ENCODE data around the gene PAH.
A peak's percentile ranks its signal among the peaks of the same experiment; 100 is the strongest.

The PAH gene

DNA sequence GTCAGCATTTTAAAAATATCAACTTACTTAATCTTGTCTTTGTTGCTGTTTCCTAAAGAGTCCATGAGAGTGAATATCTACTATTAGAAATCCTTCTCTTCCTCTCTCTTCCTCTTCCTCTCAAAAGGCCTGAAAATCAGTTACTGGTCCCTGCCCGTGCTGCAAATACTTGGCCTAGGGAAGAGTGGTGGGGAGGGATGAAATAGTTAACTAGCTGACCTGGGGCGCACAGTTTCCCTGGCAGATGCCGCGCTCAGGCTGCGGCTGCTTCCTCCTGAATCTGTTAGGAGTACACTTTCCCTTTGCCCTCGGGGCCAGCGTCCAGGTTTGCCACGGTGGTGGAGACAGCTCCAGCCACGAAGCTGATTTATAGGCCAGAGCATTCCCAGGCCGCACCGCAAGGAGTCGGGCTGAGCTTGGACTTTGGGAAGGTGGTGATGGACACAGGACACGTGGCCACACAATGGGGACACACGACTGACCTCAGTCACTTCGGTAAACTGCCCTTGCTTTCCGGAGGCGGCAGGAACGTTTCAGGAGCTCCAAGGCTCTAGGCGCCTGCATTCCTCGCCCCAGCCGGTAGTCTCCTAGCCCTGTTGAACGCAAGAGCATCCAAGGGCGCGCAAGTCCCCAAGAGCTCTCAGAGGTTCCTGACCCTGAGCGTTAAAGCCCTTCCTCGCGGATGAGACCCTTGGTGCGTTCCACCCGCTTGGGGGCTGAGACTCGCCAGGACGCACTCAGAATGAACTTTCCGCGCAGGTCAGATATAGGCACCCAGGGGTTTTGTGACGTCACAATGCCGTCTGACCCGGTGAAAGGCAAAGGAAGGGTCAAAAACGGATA, 33.3 kb upstream of the PAH start:
- DNase-seq (ENCODE audit: low spot score), result no peak

DNA sequence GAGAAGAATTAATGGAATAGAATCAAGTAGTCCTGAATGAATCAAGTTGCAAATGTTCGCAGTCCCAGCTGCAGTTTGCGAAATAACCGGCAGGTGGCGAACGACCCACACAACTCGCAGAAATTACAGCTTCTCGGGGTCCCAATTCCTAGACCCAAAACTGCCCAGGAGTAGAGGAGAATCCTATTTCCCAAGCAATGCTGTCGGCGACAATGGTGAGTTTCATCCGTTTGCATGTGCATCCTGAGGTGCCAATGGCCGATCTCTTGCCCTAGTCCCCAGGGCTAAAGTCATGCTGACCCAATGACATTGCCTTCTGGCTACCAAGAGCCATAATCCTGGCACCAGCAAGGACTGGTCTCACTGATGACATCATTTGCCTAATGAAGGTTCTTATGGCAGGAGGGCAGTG, 31.9 kb upstream of the PAH start:
- DNase-seq (ENCODE audit: low spot score), result peak; percentile 63

DNA sequence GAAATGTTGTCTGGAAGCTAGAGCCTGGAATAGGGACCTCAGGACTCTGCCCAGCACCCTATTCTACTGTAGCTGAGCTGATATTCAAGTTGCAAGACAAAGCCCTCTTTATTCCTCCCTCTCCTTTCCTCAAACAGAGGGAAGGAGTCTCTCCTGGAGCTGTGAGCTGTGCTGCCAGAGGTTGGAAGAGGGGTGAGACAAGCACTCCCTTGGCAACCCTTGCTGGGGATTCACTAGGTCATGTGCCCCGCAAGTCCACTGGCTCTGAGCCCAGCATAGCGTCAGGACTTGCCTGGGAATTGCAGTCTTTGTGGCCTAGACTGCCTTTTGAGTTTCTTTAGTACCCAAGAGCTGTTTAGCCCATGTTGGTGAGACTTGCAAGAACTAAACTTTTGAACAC, 29.0 kb upstream of the PAH start:
- DNase-seq (ENCODE audit: low spot score), result no peak

DNA sequence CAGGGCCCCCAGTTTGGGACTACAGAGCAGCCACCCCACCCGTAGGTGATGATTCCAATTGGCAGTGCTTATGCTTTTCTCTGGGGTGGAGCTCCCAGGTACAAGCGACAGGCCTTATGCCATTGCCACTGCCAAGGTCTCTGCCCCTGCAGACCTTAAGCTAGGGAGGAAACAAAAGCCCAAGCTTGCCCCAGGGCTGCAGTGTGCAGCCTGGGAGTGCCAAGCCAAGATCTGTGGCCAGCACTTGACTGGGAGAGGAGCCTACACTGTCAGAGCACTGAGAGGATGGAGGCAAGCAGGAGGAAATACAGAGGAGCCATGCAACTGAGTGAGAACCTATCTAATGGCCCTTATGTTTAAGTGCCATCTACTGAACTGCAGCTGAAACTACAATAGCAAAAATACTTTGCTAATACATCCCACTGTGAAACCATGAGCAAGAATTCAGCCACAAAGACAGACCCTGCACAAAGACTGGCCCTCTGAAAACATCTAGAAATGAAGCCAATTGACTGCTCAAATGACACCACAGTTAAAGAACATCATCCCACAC, 22.7 kb upstream of the PAH start:
- no peak for DNase-seq (ENCODE audit: low spot score)

DNA sequence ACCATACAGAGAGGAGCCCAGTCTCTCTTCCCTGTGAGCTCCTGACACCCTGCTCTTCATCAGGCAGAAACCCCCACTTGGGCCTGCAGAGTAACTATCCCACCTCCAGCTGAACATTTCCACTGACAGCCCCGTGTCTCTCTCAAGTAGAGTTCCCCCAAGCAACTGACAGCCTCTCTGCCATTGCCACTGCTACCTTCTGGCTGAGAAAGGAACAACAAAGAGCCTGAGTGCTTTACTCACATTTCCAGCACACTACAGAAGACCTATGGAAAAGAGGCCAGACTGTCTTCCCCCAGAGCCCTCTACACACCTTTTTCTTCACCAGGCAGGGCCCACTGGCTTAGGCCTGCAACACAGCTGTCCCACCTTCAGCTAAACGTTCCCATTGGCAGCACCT, 22.0 kb upstream of the PAH start:
- DNase-seq (ENCODE audit: low spot score), result no peak

DNA sequence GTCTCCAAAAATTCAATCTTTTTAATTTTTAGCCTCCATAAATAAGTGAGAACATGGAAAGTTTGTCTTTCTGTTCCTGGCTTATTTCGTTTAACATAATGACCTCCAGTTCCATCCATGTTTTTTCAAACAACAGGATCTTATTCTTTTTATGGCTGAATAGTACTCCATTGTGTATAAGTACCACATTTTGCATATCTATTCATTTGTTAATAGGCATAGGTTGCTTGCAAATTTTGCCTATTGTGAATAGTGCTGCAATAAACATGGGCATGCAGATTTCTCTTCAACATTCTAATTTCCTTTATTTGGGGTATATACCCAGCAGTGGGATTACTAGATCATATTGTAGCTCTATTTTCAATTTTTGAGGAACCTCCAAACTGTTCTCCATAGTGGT, 16.1 kb upstream of the PAH start:
- no peak for DNase-seq (ENCODE audit: low spot score)

DNA sequence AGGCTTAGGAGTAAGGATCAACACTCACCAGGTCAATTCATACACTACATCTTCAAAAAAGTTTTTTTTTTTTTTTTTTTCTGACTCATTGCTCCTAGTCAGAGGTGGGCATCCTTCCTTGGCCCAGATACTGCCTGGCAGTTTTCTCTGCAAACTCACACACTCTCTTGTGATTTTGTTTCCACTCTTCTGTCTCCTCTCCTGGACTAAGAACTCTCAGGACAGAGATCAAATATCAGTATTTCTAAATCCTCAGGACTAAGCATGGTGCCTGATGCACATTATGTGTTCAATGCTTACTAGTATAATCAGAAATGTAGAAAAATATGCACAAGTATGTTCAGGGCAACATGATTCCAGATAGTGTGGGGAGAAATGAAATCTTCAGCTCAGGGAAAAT, 10.2 kb upstream of the PAH start:
- no peak for DNase-seq (ENCODE audit: low spot score)

DNA sequence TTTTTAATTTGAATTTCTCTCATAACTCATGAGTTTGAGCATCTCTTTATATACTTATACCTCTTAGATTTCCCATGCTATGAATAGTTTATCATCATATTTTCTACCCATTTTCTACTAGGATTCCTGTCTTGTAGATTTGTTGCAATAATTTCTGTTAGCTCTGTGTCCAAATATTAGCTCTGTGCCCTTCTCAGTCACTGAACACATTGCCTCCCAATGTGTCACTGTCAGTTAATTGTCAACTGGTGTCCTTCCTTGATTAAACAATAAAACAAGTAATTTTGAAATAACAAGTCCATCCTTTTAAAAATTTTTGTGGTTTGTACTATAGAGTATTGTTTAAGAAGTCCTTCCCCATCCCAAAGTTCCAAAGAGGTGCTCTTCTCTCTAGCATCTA, 4.2 kb upstream of the PAH start:
- DNase-seq (ENCODE audit: low spot score), result no peak

DNA sequence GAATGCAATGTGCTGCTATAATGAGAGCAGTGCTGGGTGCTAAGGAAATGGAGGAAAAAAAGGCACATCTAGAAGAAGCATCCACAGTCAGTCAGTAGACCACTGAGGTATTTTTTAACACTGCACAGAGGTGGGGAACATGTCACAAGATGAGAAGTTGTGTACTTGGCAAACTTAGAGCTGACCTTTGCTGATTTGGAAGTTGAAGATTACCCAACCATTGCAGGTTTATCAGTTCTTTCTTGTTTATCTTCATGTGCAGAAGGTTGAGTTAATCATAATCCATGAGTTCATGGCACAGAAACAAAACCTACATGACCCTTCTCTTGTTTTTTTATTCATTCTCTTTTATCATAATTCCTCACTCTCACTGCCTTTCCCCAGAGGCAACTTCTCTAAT, 3.2 kb upstream of the PAH start:
- DNase-seq (ENCODE audit: low spot score), result no peak

DNA sequence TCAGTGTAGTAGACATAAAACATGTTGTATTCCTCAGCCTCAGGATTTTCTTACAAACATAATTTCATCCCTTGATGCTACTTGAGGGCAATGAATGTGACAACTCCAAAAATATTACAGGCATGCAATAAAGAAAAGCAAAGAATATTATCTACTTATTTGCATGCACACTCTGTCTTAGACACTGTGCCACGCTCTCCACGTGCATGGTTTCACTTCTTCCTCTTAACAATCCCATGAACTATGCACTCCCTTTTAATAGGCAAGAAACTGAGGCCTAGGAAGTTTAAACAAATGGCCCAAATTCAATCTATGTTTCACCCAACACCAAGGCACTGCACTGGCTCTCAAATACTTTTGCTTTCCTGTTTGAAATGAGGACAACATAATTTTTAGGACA, 1.8 kb upstream of the PAH start:
- no peak for DNase-seq (ENCODE audit: low spot score)

DNA sequence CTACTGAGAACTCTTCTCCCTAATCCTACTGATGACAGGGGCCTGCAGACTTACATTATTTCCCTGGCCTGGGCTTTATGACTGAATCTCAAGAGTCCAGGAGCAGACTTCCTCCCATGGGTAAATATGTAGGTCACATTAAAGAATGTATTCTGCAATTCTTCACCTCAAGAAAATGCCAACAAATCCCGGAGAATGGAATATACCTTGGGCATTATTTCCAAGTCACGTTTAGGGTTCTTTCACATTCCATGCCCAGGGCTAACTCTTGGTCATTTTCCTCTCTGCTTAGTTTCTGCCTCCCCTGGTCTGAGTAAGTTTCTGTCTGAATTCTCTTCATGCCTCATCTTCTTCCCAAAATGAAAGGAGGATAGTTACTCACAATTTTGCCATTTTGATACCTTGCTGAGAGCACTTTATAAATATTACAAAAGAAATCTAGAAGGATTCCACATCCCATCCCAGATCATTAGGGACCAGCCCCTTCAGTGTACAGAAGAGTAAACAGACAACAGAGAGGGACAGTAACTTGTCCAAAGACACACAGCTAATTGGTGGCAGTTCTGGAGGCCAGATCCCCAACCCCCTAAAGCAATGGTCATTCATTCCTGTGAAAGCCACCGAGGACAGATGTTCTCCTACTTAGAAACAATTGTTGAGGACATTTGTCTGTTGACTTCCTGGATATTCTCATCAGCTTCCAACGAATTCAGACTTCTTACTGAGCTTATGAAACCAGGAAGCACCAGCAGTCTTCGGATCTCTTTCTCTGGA, 605 bp downstream of the PAH start:
- DNase-seq (ENCODE audit: low spot score), result no peak

DNA sequence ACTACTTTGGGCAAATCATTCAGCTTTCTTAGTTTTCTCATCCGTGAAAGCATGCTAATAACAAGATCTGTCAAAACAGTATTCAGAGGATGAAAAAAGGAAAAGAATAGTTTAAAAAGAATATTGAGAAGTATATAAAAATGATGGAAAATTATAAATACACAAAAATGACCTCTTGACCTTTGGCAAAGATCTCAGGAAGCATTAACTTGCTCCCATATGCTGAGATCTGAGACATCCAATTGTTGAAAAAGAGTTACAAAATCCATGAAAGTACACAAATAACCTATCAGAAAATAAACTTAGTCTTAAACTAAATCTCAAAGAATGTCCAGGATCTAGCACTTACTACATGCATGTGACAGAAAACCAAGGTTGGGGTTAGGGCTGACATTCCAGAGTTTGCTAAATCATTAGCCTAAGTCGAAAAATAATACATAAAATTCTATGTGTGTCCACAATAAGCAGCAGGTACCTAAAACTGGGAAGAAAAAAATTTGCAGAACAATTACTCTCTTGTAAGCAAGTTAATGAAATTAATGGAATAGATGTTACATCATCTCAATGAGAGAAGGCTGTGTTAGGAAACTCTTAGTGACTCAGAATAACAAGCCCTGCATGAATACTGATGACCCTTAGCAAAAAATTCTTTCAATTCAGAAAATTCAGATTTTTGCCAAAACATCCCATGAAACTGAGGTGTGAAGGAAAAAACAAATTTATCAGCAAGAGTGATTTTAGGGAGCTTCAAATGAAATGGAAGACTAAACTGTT, 3.4 kb downstream of the PAH start:
- no peak for DNase-seq (ENCODE audit: low spot score)

DNA sequence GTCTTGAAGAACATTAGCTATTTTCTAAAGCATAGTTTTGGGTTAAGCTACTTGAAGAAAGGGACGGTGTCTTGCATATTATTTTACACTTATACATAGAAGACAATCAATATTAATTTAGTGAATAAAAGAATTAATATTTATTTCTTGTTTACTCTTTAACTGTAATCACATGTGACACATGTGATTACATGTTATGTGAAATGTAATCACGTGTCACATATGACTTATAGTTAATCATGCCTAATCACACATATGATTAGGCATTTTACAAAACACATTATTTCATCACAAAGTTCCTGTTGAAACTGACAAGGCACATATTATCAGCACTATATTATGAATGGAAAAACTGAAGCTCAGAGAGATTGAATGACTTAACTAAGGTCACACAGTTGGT, 4.8 kb downstream of the PAH start:
- DNase-seq (ENCODE audit: low spot score), result no peak

DNA sequence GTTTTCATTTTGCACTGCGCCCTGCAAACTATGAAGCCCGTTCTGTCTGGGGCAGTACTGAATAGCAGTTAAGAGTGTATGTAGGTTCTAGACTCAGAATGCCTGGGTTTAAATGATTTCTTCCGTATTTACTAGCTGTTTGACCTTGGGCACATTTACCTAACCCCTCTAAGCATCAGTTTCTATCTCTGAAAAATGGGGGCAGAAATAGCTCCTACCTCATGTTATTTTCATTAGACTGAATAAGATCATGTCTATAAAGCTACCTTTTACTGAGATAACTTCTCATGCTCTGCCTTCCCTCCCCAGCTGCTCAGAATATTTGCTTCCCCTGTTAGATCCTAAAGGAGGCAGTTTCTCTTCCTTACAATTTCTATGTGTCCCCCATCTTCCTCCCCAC, 5.7 kb downstream of the PAH start:
- no peak for DNase-seq (ENCODE audit: low spot score)

DNA sequence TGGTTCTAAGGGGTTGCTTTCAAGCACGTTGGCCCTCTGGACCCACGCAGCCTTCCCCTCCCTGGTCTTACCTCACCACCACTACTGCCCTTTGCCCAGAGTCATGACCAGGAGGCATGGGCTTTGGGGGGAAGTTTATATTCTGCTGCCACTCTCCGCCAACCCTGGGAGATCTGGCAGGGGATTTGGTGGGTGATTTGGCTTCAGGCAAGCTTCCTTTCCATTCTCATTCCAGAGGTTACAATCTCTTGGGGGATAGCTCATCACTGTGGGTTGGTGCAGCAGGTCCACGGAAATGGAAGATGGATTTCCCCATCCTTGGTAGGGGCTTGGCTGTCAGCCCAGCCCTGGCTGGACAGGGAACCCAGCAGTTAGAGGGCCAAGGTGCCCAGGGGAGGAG, 6.3 kb downstream of the PAH start:
- no peak for DNase-seq (ENCODE audit: low spot score)

DNA sequence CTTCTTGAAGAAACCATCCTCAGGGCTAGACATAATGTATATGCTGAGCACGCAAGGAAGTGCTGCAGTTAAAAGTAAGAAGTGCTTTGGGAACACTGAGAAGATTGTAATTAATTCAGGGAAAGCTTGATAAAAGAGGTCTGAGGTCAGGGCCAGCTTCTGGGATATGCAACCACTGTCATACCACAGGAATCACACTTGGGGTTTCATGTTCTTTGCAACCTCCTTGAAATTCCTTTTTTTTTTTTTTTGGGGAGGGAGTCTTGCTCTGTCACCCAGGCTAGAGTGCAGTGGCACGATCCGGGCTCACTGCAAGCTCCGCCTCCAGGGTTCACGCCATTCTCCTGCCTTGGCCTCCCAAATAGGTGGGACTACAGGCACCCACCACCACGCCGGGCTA, 6.9 kb downstream of the PAH start:
- no peak for DNase-seq (ENCODE audit: low spot score)

DNA sequence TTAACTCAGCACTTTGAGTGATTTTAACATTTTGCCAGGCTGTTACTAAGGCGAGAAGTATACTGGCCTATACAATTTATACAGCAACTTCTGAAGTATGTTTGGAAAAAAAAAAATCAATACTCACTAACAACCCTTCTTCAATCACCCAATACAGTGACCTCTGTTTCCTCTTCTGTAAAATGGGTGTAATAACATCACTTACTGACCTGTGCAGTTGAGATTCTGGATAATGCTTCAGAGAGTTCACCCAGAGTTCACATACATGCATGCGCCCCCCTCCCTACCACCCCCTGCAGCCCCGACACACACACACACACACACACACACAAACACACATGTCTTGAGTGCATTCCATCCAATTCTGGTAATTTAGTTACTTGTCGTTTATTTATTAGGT, 9.1 kb downstream of the PAH start:
- DNase-seq (ENCODE audit: low spot score), result no peak

DNA sequence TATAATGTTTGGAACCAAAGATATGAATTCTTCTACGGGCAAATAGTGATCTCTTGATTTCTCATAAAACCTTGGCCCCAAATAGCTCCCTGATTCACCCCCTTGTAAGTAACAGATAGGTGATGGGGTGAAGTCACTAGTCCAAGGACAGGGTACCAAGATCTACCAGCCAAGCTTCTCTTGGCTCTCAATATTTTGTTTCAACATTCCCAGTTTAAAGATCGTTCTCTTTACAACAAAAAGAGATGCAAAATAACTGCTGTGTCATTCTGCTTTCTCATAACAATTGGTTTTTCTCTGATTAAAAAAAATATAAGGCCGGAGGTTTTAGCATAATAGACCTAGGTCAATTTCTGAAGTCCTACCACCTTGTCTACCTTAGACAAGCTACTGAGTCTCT, 11.8 kb downstream of the PAH start:
- no peak for DNase-seq (ENCODE audit: low spot score)

DNA sequence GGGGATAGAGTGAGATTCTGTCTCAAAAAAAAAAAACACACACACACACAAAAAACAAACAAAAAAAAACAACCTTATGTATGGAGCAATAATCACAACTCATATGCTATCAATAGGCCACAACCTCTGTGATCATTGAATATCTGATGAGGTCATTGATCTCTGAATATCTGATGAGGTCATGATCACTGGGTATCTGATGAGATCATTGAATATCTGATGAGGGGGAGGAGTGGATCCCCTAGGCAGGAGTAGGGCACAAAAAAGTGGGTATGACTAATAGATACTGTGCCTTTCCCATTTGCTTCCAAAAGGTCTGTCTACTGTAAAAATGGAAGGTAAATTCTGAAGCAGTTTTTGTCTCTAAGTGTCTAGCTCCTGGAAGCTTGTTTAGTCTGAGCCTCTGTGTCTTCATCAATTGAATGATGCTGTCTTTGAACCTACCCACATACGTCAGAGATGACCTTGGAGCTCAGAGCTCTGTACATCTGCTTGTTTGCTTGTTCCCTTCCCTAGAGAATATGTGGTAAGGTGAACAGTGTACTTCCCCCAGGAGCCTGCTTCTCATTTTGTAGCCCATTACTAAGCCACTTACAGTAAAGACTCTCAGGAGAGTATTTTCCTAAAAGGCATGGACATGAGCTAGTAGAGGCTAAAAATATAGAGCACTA, 13.6 kb downstream of the PAH start:
- no peak for DNase-seq (ENCODE audit: low spot score)

DNA sequence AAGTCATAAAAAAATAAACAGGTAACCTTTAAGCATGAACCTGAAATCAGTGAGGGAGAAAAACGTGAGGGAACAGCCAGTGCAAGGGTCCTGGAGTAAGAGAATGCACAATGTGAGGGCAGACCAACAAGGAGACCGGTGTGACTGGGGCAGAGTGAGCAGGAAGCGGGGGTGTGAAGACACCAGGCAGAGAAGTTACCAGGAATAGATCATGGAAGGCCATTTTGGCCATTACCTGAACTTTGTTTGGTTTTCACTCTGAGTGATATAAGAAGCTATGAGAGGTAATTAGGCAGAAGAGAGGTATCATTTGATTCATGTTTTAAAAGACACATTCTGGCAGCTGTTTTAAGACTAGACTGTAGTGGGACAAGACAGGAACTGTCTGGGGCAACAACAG, 15.0 kb downstream of the PAH start:
- DNase-seq (ENCODE audit: low spot score), result no peak

DNA sequence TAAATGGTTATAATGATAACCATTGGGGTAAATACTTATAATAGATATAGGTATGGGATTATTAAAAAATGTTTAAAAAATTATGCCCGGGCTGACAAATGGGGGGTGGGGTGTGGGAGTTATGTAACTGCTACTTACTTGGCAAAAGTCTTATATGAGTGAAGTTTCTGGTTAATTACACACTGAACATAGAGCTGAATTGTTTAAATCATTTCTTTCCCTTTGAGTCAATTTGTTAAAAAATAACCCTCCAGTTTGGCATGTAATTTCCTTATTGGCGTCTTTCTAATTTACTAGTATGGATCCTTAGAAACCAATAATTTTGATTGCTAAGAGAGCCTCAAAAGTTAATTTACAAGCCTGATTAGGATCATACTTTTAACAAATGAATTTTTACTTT, 16.7 kb downstream of the PAH start:
- no peak for DNase-seq (ENCODE audit: low spot score)

DNA sequence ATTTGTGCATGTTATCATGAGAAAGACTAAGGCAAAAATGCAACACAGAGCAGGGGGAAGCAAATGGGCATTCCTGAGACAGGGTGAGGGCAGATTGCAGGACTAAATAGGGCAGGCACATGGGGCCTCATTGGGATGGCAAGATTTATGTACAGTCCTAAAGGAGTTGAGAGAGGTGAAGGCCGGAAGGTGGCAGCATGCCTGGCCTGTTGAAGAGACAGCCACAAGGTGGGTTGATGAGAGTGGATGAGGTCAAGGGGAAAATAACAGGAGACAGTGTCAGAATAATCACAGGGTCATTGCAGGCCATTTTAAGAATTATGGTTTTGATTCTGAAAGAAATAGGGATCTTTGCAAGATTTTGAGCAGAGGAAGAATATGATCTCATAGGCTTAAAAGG, 21.0 kb downstream of the PAH start:
- DNase-seq (ENCODE audit: low spot score), result no peak
